Measurements from ENCODE around the gene NRP2. TPM values are rescaled to one million over a fixed set of nuclear protein-coding genes. Genes with fewer than 3 reads are reported as not detected.

Gene NRP2
- total RNA-seq, 4 donors from 2014 or later: 1.6 to 4.1 (median 2.2) TPM

DNA sequence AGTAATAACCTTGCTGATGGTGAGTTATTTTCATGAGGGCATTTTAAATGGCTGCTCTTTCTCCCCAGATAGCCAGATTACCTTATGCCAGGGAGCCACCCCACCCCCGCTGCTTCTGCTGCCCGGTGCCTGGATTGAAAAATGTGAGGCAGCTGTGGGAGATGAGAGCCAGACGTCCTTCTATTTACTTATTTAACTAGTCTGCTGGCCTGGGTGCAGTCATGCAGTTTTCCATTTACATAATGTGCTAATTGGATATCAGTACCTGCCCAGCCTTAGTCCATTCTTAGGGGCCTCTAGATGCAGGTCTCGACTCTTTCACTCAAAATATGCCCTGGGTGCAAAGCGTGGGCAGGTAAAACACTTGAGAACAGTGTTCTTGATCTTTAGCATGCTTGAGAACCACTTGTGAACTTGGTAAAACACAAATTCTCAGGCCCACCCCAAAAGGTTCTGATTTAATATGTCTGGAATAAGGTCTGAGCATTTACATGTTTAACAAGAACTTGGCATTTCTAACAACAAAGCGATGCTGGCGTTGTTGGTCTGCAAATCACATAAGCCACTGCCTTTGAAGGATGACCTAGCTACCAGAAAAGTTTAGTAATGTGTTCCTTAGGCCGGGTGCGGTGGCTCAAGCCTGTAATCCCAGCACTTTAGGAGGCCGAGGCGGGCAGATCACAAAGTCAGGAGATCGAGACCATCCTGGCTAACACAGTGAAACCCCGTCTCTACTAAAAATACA, 154.3 kb downstream of the NRP2 start:
- Histone ChIP-seq H3K4me1 (no peaks in the 10 kb centered on the region), H3K9me3 (no peaks in the 10 kb centered on the region), H3K36me3 (no peaks in the 10 kb centered on the region), H3K4me3 (no peak overlapping the region), H3K27ac (no peak overlapping the region), H3K27me3 (no peaks in the 10 kb centered on the region)
- DNase-seq (no peak), ATAC-seq (no peak)
- TF ChIP-seq POLR2A (IDR thresholded peaks at IDR 0.05): no peak
- TF ChIP-seq, protein P1, sequence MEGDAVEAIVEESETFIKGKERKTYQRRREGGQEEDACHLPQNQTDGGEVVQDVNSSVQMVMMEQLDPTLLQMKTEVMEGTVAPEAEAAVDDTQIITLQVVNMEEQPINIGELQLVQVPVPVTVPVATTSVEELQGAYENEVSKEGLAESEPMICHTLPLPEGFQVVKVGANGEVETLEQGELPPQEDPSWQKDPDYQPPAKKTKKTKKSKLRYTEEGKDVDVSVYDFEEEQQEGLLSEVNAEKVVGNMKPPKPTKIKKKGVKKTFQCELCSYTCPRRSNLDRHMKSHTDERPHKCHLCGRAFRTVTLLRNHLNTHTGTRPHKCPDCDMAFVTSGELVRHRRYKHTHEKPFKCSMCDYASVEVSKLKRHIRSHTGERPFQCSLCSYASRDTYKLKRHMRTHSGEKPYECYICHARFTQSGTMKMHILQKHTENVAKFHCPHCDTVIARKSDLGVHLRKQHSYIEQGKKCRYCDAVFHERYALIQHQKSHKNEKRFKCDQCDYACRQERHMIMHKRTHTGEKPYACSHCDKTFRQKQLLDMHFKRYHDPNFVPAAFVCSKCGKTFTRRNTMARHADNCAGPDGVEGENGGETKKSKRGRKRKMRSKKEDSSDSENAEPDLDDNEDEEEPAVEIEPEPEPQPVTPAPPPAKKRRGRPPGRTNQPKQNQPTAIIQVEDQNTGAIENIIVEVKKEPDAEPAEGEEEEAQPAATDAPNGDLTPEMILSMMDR (IDR thresholded peaks at IDR 0.05 in 4 of 5, conservative IDR thresholded peaks at IDR 0.05 in 1 of 5): no peak
- in situ Hi-C loops (cut with MboI; ENCODE audit: low sequenced_read_pairs in 4 of 4) (no loop called here), intact Hi-C loops (cut with DNase I; ENCODE audit: low total_unique reads) (no loop called here)

DNA sequence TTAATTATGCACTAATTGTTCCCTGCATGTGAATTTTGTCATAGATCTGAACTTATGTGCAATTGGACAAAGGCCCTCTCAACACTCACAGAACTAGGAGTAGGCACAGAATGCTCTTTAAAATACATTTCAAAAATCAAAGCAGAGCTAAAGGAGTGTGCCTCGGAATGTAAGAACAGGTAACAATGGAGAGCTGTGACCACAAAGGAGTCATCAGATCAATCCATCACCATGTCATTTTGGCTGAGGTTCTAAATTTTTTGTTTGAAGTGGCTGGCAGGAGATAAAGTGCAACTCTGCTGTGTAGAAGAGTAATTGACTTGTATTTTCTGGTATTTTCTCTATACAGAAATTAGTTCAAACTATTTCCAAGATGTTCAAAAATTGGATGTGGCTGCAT, 155.4 kb downstream of the NRP2 start:
- H3K27me3 ChIP-seq: no peaks in the 10 kb centered on the region
- intact Hi-C loops (cut with DNase I; ENCODE audit: low total_unique reads): no loop called here
- ATAC-seq (no peak), DNase-seq (no peak)
- H3K4me3 ChIP-seq: no peak overlapping the region
- TF ChIP-seq, protein P1 (IDR thresholded peaks at IDR 0.05 in 4 of 5, conservative IDR thresholded peaks at IDR 0.05 in 1 of 5): no peak
- TF ChIP-seq POLR2A (IDR thresholded peaks at IDR 0.05): no peak
- no peaks in the 10 kb centered on the region for H3K9me3 ChIP-seq
- H3K4me1 ChIP-seq: no peaks in the 10 kb centered on the region
- H3K27ac ChIP-seq: no peak overlapping the region
- no peaks in the 10 kb centered on the region for H3K36me3 ChIP-seq
- in situ Hi-C loops (cut with MboI; ENCODE audit: low sequenced_read_pairs in 4 of 4): no loop called here

DNA sequence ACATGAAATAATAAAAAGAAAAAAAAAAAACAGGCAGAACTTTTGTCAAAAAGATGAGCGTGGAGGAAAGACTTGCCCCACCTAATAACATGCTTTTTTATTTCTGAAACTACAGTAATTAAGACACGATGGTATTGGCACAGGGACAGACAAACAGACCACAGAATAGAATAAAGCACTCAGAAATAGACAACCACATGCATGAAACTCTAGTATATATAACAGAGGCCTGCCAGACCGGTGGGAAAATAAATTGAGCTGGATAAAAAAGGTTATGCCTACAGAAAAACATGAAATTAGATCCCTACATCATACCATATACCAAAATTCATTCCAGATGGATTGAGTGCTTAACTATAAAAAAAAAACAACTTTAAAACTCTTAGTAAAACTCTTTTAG, 163.1 kb downstream of the NRP2 start:
- Histone ChIP-seq H3K9me3 (no peaks in the 10 kb centered on the region), H3K36me3 (no peaks in the 10 kb centered on the region), H3K27me3 (no peaks in the 10 kb centered on the region), H3K27ac (no peak overlapping the region), H3K4me1 (no peaks in the 10 kb centered on the region), H3K4me3 (no peak overlapping the region)
- DNase-seq: no peak
- in situ Hi-C loops (cut with MboI; ENCODE audit: low sequenced_read_pairs in 4 of 4) (no loop called here), intact Hi-C loops (cut with DNase I; ENCODE audit: low total_unique reads) (no loop called here)
- TF ChIP-seq, protein P1 (IDR thresholded peaks at IDR 0.05 in 4 of 5, conservative IDR thresholded peaks at IDR 0.05 in 1 of 5): no peak
- TF ChIP-seq POLR2A (IDR thresholded peaks at IDR 0.05): no peak
- ATAC-seq: no peak

Measured in gastrocnemius medialis (tissue), 4 donors.